Fibroblast of skin of back (primary cell): ENCODE data around the gene IRGM. TPM values are rescaled to one million over a fixed set of nuclear protein-coding genes. Genes with fewer than 3 reads are reported as not detected.
A peak's percentile ranks its signal among the peaks of the same experiment; 100 is the strongest.
"Not testable (repeated sequence)": the region's sequence is repeated elsewhere in the genome, so short reads cannot be mapped to it uniquely, and the experiment has no call there.

Experiments used
- DNase-seq: peaks from one replicate; pipeline ENCODE4 v3.0.0-alpha.2; 2013
- polyA plus RNA-seq, 2 experiments: library from polyadenylated mRNA; unstranded; fragments of 120-200 nt; gene quantifications; one replicate each; pipeline ENCODE4 v1.2.1, GENCODE V29; 2013; ENCODE audit not compliant: insufficient read length in 2 of 2

The IRGM gene, protein sequence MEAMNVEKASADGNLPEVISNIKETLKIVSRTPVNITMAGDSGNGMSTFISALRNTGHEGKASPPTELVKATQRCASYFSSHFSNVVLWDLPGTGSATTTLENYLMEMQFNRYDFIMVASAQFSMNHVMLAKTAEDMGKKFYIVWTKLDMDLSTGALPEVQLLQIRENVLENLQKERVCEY
- not detected for polyA plus RNA-seq (2013, experiment 1 of 2; ENCODE audit: insufficient read length)
- polyA plus RNA-seq (2013, experiment 2 of 2; ENCODE audit: insufficient read length), result not detected

DNA sequence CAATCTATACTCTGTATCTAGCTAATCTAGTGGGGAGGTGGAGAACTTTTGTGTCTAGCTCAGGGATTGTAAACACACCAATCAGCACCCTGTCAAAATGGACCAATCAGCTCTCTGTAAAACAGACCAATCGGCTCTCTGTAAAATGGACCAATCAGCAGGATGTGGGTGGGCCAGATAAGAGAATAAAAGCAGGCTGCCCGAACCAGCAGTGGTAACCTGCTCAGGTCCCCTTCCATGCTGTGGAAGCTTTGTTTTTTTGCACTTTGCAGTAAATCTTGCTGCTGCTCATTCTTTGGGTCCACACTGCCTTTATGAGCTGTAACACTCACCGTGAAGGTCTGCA, at the start of gene IRGM:
IRGM (plus strand) TSS at position 214 of the 346 bp plus-strand sequence. CDS start 1,603 bp downstream, outside the sequence.
- not testable (repeated sequence) for DNase-seq

DNA sequence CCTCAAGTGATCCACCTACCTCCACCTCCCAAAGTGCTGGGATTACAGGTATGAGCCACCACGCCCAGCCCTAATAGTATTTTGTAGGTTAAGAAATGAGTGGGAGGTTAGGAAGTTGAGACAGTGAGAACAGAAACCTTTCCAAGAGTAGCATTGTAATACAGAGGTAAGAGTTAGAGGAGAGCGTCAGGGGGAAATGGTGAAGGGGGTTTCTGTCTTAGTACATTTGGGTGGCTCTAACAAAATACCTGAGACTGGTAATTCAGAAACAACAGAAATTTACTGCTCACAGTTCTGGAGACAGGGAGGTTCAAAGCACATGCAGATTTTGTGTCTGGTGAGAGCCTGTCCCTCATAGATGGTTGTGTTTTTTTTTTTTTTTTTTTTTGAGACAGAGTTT, 48.9 kb upstream of the IRGM start:
- no peak for DNase-seq

DNA sequence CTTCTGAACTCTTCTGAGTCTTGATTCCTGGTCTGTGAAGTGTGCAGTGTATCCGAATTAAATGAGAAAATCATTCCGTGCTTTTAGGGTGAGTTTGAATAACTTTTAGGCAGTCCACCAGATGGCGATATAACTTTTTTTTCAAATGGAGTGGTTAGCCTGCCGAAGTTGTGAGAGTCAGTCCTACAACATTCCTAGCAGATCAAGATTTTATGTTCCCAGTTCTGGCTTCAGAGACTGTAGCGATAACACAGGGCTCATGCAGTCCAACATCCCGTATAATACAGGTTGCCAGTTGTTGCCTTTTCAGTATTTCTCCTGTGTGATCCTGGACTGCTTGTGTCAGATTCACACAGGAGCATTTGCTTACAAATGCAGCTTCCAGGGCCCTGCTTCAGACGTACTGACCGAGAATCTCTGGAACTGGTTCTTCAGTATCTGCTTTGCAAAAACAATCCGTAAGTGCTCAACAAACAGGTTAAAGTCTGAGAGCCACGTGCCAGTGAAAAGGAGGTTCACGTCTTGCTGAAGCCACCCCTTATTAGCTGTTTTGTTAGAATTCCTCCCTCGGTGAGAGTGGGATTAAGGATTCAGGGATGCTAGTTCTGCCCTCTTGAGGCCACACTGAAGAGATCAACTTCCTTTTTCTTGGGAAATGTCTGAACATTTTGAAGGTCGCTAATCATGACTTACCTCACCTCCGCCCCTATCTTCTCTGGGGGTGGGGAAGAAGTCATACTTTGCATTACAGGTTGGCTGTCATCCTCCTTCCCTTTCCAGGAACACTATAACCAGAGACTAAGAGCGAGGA, 45.0 kb upstream of the IRGM start:
- peak; percentile 75 for DNase-seq

DNA sequence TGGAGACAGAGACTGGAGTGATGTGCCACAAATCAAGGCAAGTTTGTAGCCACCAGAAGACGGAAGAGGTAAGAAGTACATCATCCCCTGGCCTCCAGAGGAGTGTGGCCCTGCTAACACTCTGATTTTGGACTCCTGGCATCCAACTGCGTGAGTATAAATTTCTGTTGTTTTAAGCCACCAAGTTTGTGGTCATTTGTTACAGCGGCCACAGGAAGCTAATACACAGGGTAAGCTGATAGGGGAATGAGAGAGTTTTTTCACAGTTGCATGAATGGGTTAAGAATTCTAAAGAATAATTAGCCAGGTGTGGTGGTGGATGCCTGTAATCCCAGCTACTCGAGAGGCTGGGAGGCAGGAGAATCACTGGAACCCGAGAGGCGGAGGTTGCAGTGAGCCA, 41.9 kb upstream of the IRGM start:
- DNase-seq, result no peak

DNA sequence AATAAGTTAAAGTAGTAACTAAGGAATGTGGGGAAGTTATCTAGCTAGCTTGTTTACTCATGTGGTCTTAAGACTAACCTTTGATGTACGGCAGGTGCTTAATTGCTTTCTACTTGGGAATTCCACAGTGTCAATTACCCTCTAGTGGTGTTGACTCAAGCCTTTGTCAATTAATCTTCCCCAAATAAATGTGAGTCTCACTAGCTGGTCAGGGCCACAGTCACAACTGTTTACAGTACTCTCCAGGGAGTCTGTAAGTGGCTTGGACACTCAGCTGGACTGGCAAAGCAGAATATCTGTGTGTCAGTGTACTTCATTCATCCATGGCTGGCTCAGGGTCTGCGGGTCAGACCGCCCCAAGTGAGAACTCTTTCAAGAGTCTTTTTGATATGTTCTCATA, 37.0 kb upstream of the IRGM start:
- DNase-seq, result no peak

DNA sequence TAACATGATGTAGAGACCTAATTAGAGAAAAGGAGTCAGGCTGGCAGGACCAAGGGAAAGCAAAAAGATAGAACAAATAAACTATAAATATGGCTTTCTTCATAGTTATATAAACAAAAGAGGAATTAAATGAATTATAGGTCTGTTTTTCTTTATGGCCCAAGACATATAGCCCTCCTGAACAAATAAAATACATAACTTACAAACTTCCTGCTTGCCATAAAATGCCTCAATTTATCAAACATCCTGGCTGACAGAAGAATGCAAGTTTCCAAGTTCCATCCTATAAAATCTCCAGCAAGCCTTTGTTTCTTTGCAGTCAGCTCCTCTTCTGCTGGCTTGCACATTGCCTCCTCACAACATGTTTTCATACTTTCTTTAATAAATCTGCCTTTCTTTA, 31.3 kb upstream of the IRGM start:
- DNase-seq, result no peak

DNA sequence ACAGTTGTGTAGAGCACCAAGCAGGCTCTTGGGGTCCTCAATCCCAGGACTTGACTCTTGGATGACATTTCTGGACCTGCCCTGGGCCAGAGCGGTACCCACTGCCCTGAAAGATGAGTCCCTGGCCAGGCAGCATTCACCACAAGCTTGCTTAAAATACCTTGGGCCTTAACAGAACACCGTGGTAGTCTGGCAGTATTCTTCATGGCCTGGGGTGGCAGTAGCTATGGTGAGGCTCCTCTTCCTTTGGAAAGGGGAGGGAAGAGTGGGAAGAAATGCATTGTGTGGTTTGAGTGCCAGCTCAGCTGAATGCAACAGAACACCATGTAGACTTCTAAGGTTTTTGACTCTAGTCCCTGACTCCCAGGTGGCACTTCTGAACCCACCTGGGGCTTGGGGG, 29.4 kb upstream of the IRGM start:
- DNase-seq, result no peak

DNA sequence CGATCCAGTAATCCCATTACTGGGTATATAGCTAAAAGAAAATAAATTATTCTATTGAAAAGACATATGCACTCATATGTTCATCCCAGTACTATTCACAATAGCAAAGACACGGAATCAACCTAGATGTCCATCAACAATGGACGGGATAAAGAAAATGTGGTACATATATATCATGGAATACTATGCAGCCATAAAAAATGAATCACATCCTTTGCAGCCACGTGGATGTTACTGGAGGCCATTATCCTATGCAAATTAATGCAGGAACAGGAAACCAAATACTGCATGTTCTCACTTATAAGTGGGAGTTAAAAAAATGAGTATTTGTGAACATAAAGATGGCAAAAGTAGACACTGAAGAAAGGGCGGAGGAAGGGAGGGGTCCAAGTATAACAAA, 16.6 kb upstream of the IRGM start:
- DNase-seq, result no peak

DNA sequence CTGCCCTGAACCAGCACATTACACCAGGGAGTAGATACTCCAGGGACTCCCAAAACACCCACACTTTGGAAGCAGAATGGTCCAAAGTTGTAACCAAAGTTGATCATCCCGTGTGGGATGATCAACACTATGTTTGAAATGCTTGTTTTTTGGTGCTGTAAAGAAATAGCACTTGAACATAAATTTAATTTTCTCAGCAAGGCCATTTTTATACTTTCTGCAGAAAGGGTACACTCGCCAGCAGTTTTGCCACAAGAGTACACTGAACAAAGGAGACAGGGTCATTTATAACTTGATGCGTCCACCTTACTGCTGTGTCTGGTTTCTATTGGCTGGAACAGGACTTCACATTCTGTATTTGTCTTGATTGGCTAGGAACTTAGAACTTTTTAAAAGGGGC, 14.5 kb upstream of the IRGM start:
- DNase-seq, result not testable (repeated sequence)

DNA sequence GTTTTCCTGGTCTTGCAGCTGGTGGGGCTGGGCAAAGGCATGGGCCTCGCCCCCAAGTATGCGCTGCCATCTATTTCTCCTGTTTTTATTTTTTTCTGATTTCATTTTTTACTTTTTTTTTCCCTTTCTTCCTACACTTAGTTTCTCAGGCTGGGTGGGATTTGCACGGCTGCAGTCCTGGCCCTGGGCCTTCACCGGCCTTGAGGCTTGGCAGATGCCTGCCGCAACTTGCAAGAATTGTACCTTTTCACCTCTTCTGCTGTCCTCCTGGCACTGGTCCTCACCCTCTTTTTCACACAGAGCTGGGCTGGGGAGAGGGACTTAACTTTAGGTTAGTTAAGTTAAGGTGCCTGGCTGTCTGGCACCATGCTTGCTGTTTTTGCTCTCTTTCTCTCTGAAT, 10.3 kb upstream of the IRGM start:
- DNase-seq, result no peak

DNA sequence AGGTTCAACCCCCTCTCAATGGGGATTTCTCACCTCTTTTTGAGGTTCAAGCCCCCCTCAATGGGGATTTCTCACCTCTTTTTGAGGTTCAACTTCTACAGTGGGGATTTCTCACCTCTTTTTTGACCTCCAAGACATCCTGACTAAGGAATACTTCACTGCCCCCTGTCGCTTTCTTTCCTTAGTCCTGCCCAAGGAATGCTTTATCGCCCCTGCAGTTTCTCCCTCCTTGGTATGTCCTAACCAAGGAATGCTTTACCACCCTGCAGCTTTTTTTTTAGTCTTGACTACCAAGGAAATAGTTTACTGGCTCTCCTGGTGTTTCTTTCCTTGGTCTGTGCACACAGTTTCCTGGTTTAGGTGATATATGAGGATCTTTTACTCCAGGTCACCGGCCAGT, 9.6 kb upstream of the IRGM start:
- DNase-seq, result no peak

DNA sequence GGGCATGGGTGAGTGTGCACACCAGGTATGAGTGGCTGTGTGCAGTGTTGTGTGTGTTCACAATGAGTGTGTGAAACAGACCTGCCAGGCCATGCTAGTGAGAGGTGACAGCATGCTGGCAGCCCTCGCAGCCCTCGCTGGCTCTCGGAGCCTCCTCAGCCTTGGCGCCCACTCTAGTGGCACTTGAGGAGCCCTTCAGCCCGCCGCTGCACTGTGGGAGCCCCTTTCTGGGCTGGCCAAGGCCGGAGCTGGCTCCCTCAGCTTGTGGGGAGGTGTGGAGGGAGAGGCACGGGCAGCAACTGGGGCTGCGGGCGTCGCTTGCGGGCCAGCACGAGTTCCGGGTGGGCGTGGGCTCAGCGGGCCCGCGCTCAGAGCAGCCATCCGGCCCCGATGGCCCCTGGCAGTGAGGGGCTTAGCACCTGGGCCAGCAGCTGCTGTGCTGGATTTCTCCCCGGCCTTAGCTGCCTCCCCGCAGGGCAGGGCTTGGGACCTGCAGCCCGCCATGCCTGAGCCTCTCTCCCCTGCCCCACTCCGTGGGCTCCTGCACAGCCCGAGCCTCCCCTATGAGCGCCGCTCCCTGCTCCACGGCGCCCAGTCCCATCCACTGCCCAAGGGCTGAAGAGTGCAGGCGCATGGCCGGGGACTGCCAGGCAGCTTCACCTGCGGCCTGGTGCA, 999 bp upstream of the IRGM start:
- DNase-seq, result not testable (repeated sequence)

DNA sequence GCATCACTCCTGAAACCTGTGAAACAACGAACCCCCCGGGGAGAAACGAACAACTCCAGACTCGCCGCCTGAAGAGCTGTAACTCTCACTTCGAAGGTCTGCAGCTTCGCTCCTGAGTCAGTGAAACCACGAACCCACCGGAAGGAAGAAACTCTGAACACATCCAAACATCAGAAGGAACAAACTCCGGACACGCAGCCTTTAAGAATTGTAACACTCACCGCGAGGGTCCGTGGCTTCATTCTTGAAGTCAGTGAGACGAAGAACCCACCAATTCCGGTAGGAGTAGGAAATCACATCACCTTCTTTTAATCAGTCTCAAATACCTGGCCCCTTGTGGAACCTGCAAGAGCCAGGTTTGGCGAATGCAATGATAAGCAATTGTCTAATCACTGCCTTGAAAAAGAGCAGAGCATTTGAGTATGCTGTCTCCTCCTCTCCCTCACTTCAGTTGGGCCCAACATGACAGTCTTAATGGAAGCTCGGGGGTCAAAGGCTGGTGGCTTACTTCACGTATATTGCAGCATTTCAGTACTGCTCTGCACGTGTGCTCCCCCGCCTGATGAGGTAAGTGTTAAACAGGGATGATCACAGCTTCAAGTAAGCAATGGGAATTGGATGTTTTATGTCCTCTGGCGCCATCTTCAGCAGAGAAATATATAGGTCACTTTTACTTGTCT, 473 bp downstream of the IRGM start:
- peak; percentile 77 for DNase-seq

DNA sequence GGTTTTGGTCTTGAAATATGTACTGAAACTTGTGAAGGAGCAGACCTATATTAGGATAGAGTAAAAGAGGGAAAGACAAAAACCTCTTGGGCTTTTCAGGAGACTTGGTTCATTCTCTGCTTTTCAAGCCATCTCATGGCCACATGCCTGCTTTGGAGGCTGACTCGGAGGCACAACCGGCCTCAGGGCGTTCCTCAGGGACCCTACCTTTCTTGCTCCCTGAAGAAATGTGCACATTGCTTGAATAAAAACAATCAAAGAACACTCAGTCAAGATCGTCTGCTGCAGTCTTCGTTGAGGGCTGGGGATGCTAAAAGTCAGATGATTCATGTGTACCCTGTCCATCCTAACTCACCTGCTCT, 994 bp downstream of the IRGM start:
- DNase-seq, result no peak

DNA sequence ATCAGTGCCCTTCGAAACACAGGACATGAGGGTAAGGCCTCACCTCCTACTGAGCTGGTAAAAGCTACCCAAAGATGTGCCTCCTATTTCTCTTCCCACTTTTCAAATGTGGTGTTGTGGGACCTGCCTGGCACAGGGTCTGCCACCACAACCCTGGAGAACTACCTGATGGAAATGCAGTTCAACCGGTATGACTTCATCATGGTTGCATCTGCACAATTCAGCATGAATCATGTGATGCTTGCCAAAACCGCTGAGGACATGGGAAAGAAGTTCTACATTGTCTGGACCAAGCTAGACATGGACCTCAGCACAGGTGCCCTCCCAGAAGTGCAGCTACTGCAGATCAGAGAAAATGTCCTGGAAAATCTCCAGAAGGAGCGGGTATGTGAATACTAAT, 1.9 kb downstream of the IRGM start:
- no peak for DNase-seq

DNA sequence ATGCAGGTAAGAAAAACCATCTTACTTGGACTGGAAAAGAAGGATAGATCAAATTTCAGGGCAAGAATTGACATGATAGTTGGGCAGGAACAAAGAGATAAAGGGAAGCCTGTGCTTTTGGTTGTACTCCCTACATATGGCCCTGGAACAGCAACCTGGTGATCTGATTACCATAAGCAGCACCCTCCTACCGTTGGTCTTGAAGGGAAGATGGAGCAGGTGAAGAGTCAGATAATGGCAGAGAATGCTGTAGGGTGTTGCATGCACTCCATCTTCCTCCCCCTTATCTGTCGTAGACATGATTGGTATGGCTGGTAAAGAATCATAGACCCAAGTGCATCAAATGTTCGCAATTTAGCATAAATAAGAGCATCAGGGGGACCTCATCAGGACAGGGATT, 4.7 kb downstream of the IRGM start:
- DNase-seq, result no peak

DNA sequence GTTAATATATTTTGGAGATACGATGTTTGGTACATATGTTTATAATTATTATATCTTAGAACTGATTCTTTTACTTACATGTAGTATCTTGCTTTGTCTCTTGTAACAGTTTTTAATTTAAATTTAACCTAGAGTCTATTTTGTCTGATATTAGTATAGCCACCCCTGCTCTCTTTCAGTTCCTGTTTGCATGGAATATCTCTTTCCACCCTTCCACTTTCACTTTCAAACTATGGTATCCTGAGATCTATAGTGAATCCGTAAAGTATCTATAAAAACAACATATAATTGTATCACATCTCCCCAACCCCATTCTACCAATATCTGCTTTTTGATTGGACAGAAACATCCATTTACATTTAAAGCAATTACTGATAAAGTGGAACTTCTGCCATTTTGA, 7.2 kb downstream of the IRGM start:
- no peak for DNase-seq

DNA sequence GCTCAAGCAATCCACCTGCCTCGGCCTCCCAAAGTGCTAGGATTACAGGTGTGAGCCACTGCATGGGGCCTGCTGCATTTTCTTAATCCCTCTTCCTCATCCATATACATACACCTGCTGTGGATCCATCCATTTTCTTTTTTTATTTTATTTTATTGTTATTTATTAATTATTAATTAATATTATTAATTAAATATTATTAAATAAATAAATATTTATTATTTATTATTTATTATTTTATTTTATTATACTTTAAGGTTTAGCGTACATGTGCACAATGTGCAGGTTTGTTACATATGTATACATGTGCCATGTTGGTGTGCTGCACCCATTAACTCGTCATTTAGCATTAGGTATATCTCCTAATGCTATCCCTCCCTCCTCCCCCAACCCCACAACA, 10.4 kb downstream of the IRGM start:
- DNase-seq, result not testable (repeated sequence)

DNA sequence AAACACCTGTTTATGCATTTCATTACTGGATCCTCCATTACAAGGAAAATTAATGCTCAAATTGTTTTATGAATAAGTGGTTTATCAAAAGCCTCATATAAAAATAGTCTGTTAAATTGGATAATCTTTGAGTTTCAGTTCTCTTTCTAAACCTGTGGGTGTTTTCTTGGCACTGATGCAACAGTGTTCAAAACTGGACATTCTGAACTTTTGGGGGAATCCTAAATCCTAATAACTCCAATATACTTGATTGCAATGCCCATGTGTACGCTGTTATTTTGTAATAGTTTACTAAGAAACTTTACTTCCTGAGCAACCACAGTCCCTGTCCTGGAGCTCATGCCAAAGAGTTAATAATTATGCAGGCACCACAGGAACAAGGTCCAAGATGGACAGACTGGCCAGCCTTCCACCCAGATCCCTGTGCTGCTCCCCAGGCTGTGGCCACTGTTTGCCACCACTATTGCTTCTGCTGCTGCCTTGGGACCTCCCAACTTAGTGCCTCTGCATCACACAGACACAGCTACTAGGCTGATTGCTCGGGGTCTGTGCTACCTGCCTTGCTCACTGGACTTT, 14.0 kb downstream of the IRGM start:
- DNase-seq, result no peak

DNA sequence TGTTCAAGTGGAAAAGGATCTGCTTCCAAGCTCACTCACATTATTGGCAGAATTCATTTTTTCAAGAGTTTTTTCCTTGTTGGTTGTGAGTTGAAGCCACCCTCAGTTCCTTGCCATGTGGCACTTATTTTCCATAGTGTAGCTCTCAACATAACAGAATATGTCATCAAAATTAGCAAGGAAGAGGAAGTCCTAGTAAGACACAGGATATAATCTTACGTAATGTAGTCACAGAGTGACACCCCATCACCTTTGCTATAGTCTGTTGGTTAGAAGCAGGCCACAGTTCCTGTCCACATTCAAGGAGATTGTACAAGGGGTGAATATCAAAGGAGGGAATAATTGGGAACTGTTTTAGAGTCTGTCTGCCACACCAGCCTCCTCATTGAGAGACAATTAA, 15.7 kb downstream of the IRGM start:
- DNase-seq, result no peak

DNA sequence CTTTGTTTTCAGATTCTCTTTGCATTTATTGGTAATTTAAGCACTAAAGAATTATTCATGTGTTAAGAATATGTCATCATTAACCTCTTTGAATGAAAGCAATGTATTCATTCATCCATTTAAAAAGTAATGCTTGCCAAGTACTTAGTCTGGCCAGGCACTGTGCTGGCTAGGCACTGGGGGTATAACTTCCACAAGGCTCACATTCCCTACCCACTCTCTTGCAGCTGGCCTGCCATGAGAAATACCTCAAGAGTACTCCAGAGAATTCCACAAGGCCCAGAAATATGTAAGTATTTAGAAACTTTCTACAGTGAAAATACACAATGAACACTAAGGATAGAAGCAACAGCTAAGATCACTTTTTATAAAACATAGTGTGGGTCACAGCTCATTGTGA, 33.0 kb downstream of the IRGM start:
- no peak for DNase-seq

DNA sequence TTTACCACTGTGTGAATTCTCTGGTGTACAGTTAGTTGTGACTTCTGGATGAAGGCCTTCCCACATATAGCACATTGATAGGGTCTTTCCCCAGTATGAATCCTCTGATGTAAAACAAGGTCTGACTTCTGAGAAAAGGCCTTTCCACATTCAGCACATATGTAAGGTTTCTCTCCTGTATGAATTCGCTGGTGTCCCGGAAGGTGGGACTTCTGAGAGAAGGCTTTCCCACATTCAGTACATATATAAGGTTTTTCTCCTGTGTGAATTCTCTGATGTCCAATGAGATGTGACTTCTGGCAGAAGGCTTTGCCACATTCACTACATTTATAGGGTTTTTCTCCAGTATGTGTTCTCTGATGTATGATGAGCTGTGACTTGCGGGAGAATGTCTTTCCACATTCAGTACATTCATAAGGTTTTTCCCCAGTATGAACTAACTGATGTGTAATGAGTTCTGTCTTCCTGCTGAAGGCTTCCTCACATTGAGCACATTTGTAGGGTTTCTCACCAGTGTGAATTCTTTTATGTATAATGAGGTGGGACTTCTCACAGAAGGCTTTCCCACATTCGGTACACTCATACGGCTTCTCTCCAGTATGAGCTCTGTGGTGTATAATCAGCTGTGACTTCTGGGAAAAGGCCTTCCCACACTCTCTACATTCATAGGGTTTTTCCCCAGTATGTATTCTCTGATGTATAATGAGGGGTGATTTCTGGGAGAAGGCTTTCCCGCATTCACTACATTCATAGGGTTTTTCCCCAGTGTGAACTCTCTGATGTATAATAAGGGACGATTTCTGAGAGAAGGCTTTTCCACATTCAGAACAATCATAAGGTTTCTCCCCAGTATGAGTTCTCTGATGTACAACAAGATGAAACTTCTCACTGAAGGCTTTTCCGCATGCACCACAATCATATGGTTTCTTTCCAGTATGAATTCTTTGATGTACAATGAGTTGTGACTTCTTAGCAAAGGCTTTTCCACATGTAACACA, 49.4 kb downstream of the IRGM start:
- no peak for DNase-seq
